Ascending aorta (tissue), 2 donors: ENCODE measurements around the gene ERLIN1. TPM values are rescaled to one million over a fixed set of nuclear protein-coding genes. Genes with fewer than 3 reads are reported as not detected.
A peak's percentile ranks its signal among the peaks of the same experiment; 100 is the strongest.

Experiments used
- DNase-seq, 2 donors: peaks; one replicate each; pipeline ENCODE4 v3.0.0-alpha.2; 2019; ENCODE audit warnings: low spot score in 2 of 2
- H3K27ac ChIP-seq, 2 donors: fragments of 200-600 bp; sonication (generic); one replicate each; pipeline ENCODE4 v1.5.1; 2016 to 2017; ENCODE audit warnings: mild to moderate bottlenecking in 1 of 2
- H3K27me3 ChIP-seq: fragments of 200-600 bp; sonication (generic); one replicate; pipeline ENCODE4 v1.5.1; 2017
- H3K36me3 ChIP-seq, 2 donors: fragments of 200-600 bp; sonication (generic); one replicate each; pipeline ENCODE4 v1.5.1; 2016
- H3K4me1 ChIP-seq, 2 donors: fragments of 200-600 bp; sonication (generic); one replicate each; pipeline ENCODE4 v1.5.1; 2016 to 2017; ENCODE audit warnings: mild to moderate bottlenecking in 1 of 2
- H3K4me3 ChIP-seq, 2 donors: fragments of 200-600 bp; sonication (generic); one replicate each; pipeline ENCODE4 v1.5.1; 2016 to 2017; ENCODE audit warnings: mild to moderate bottlenecking in 1 of 2
- H3K9me3 ChIP-seq, 2 donors: fragments of 200-600 bp; sonication (generic); one replicate each; pipeline ENCODE4 v1.5.1; 2016
- intact Hi-C: fragments of 100-400 bp; cut with DNase I; formaldehyde crosslinking; loops from one replicate; pipeline ENCODE4 v1.15.1; 2023
- total RNA-seq: library from RNA; depleted of rRNA; stranded (reverse); fragments of >200 nt; gene quantifications from one replicate; pipeline ENCODE4 v1.1.0, GENCODE V29; 2016
- TF ChIP-seq, protein P1 (sequence below), 3 experiments: fragments of 200-600 bp in 2 of 3; fragments of 450-650 bp in 1 of 3; sonication (generic) in 2 of 3; IDR thresholded peaks; one replicate each; pipeline ENCODE4 v1.5.1; 2016 to 2019; ENCODE audit warnings: antibody characterized with exemption in 3 of 3, mild to moderate bottlenecking in 1 of 3, moderate library complexity in 1 of 3

ERLIN1 gene
- total RNA-seq, 1 donor from 2014 or later: 16.6 TPM

GRCh38 chr10:100192350-100192749 is 6.5 kb upstream of the ERLIN1 start:
- Histone ChIP-seq H3K4me1 (peaks cover 0 to under 1% of the 10 kb centered on the region in 2 donors), H3K4me3 (no peak overlapping the region), H3K36me3 (peaks cover 20 to 47% of the 10 kb centered on the region in 2 donors), H3K9me3 (no peaks in the 10 kb centered on the region), H3K27me3 (no peaks in the 10 kb centered on the region), H3K27ac (no peak overlapping the region)
- DNase-seq: no peak
- intact Hi-C loops: no loop called here
- TF ChIP-seq, protein P1, sequence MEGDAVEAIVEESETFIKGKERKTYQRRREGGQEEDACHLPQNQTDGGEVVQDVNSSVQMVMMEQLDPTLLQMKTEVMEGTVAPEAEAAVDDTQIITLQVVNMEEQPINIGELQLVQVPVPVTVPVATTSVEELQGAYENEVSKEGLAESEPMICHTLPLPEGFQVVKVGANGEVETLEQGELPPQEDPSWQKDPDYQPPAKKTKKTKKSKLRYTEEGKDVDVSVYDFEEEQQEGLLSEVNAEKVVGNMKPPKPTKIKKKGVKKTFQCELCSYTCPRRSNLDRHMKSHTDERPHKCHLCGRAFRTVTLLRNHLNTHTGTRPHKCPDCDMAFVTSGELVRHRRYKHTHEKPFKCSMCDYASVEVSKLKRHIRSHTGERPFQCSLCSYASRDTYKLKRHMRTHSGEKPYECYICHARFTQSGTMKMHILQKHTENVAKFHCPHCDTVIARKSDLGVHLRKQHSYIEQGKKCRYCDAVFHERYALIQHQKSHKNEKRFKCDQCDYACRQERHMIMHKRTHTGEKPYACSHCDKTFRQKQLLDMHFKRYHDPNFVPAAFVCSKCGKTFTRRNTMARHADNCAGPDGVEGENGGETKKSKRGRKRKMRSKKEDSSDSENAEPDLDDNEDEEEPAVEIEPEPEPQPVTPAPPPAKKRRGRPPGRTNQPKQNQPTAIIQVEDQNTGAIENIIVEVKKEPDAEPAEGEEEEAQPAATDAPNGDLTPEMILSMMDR (IDR thresholded peaks at IDR 0.05): no peak

GRCh38 chr10:100186253-100187212 is 704 bp upstream of the ERLIN1 start:
- H3K27me3 ChIP-seq: no peaks in the 10 kb centered on the region
- intact Hi-C loops: loop anchor here (1.0 to 10.0 kb wide), 8 partner anchors 43 to 1938 kb away; partner anchors contain the start of genes BLOC1S2, CHUK, GOT1 and LDB1
- H3K4me1 ChIP-seq: peaks cover 7 to 13% of the 10 kb centered on the region in 2 donors
- peaks cover 9 to 17% of the 10 kb centered on the region in 2 donors for H3K36me3 ChIP-seq
- TF ChIP-seq, protein P1 (IDR thresholded peaks at IDR 0.05): no peak
- no peaks in the 10 kb centered on the region for H3K9me3 ChIP-seq
- H3K27ac ChIP-seq: peak overlapping the region; percentile 83 to 88
- peak overlapping the region; percentile 70 to 76 for H3K4me3 ChIP-seq
- DNase-seq: peak in 1 of 2 donors; percentile 68

GRCh38 chr10:100184840-100185239 is 989 bp downstream of the ERLIN1 start:
- TF ChIP-seq, protein P1 (IDR thresholded peaks at IDR 0.05): no peak

DNA sequence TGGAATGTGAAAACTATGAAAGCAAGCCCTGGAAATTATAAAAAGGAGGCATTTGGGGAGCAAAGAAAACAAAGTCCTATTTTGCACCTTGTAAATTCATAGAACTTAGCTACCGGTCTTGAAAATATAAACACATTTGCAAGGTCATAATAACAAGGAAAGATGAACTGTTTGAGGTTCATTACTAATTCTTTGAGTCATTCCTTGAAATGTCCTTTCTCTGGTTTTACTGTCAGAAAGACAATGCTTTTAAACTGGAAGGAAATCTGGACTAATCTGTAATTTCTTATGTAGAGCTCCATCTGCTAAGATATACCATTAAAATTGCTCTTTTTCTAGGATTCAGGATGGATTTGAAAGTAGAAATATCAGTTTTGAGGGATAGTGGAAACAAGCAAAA is 1.4 kb downstream of the ERLIN1 start:
- no peaks in the 10 kb centered on the region for H3K9me3 ChIP-seq
- intact Hi-C loops: loop anchor here (10.0 kb wide), 4 partner anchors 340 to 1940 kb away; partner anchors contain the start of genes GOT1 and LDB1
- peak overlapping the region in 1 of 2 donors; percentile 70 for H3K4me3 ChIP-seq
- peaks cover 0 to 6% of the 10 kb centered on the region in 2 donors for H3K36me3 ChIP-seq
- H3K4me1 ChIP-seq: peaks cover 7 to 13% of the 10 kb centered on the region in 2 donors
- peak overlapping the region in 1 of 2 donors; percentile 83 for H3K27ac ChIP-seq
- TF ChIP-seq, protein P1 (IDR thresholded peaks at IDR 0.05): no peak
- H3K27me3 ChIP-seq: no peaks in the 10 kb centered on the region
- DNase-seq: no peak

More at GRCh38 chr10:100184840-100185239, 989 bp downstream of the ERLIN1 start:
- H3K27me3 ChIP-seq: no peaks in the 10 kb centered on the region
- DNase-seq: no peak
- H3K4me1 ChIP-seq: peaks cover 7 to 13% of the 10 kb centered on the region in 2 donors
- H3K36me3 ChIP-seq: peaks cover 0 to 5% of the 10 kb centered on the region in 2 donors
- intact Hi-C loops: loop anchor here (1.0 to 10.0 kb wide), 7 partner anchors 82 to 1940 kb away; partner anchors contain the start of genes BLOC1S2, CWF19L1, GOT1 and LDB1
- peak overlapping the region; percentile 83 to 88 for H3K27ac ChIP-seq
- peak overlapping the region; percentile 70 to 76 for H3K4me3 ChIP-seq
- H3K9me3 ChIP-seq: no peaks in the 10 kb centered on the region

DNA sequence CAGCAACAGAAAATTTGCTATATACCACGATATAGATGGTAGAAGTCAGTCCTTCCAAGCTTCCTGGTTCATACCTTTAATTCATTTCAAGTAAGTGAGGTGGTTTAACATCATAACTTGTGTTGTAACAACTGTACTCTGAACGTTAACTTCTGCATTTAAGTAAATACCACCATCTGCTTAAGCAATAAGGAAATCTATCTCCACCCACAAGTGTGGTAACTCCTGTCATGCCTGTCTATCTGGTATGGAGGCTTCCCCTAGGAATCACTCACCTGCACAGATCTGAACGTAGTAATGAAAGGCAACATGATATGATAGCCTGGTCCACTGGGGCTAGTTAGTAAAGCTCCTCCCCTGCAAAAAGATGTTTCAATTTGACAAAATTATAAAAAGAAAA is 2.3 kb downstream of the ERLIN1 start:
- H3K9me3 ChIP-seq: no peaks in the 10 kb centered on the region
- H3K27ac ChIP-seq: no peak overlapping the region
- peaks cover 5 to 14% of the 10 kb centered on the region in 2 donors for H3K36me3 ChIP-seq
- peaks cover 7 to 13% of the 10 kb centered on the region in 2 donors for H3K4me1 ChIP-seq
- no peak overlapping the region for H3K4me3 ChIP-seq
- intact Hi-C loops: loop anchor here (2.0 to 10.0 kb wide), 5 partner anchors 339 to 1941 kb away; partner anchors contain the start of genes COX15, CUTC, GOT1 and LDB1
- no peak for DNase-seq
- no peaks in the 10 kb centered on the region for H3K27me3 ChIP-seq
- TF ChIP-seq, protein P1 (IDR thresholded peaks at IDR 0.05): no peak
